HEK293 (cell line): ENCODE data around the gene SENP7.

Experiments used
- CTCF ChIA-PET: fragments of 350-600 bp; formaldehyde crosslinking; extraction: SDS; loops from one replicate; lab custom pipeline; 2021; ENCODE audit warnings: antibody characterized with exemption; lab: Yijun Ruan, JAX
- POLR2A ChIA-PET: fragments of 300-600 bp; formaldehyde crosslinking; extraction: SDS; loops from one replicate; lab custom pipeline; 2020; ENCODE audit warnings: antibody characterized with exemption, inconsistent platforms; lab: Yijun Ruan, JAX
- H3K27ac ChIP-seq: fragments of 200-500 bp; sonication (Bioruptor generic); 2 replicates; pipeline ENCODE4 v1.5.1; 2014; ENCODE audit warnings: low read depth, low read length, control low read depth, inconsistent platforms; ENCODE audit errors: extremely low read depth
- H3K36me3 ChIP-seq, 2 experiments: fragments of 200-500 bp in 1 of 2; sonication (Bioruptor generic) in 1 of 2; 1 replicate in 1 of 2; 2 replicates in 1 of 2; pipeline ENCODE4 v1.5.1; 2014 to 2017; ENCODE audit warnings: inconsistent platforms in 2 of 2, low read length in 2 of 2; ENCODE audit not compliant: control insufficient read depth in 2 of 2, insufficient read depth in 1 of 2
- H3K4me1 ChIP-seq: fragments of 200-500 bp; sonication (Bioruptor generic); 2 replicates; pipeline ENCODE4 v1.5.1; 2014; ENCODE audit warnings: mild to moderate bottlenecking, low read length, inconsistent platforms; ENCODE audit not compliant: control insufficient read depth, insufficient read depth
- H3K4me3 ChIP-seq: 2 replicates; pipeline ENCODE4 v1.5.1; 2011; ENCODE audit warnings: low read depth, mild to moderate bottlenecking, control low read depth, low read length, moderate library complexity
- H3K9me3 ChIP-seq: fragments of 200-500 bp; sonication (Bioruptor generic); 2 replicates; pipeline ENCODE4 v1.5.1; 2014; ENCODE audit warnings: low read depth, low read length, inconsistent platforms; ENCODE audit not compliant: control insufficient read depth, insufficient read depth
- EGR2 ChIP-seq: fragments of 450-650 bp; formaldehyde crosslinking; IDR thresholded peaks from 2 replicates; pipeline ENCODE4 v1.5.1; 2016; ENCODE audit warnings: low read depth, missing biosample characterization, missing genetic modification characterization
- GFI1B ChIP-seq: fragments of 450-650 bp; formaldehyde crosslinking; IDR thresholded peaks from 2 replicates; pipeline ENCODE4 v1.5.1; 2016; ENCODE audit warnings: missing biosample characterization, missing genetic modification characterization
- KLF9 ChIP-seq: fragments of 450-650 bp; formaldehyde crosslinking; IDR thresholded peaks from 2 replicates; pipeline ENCODE4 v1.5.1; 2016; ENCODE audit warnings: missing biosample characterization, missing genetic modification characterization, low read depth
- SALL2 ChIP-seq: fragments of 450-650 bp; formaldehyde crosslinking; IDR thresholded peaks from 2 replicates; pipeline ENCODE4 v1.5.0; 2017; ENCODE audit warnings: missing biosample characterization, mild to moderate bottlenecking, missing genetic modification characterization, borderline replicate concordance
- SP3 ChIP-seq: fragments of 450-650 bp; formaldehyde crosslinking; IDR thresholded peaks from 2 replicates; pipeline ENCODE4 v1.5.1; 2016; ENCODE audit warnings: missing biosample characterization, missing genetic modification characterization
- TCF7L2 ChIP-seq: IDR thresholded peaks from 2 replicates; pipeline ENCODE4 v1.6.1; 2011; ENCODE audit warnings: low read depth, mild to moderate bottlenecking, inconsistent platforms, low read length, moderate library complexity, borderline replicate concordance
- ZNF16 ChIP-seq: fragments of 450-650 bp; formaldehyde crosslinking; IDR thresholded peaks from 2 replicates; pipeline ENCODE4 v1.5.1; 2016; ENCODE audit warnings: low read depth, missing biosample characterization, missing genetic modification characterization
- ZNF366 ChIP-seq: fragments of 450-650 bp; formaldehyde crosslinking; conservative IDR thresholded peaks from 2 replicates; pipeline ENCODE4 v1.5.1; 2016; ENCODE audit warnings: missing biosample characterization, missing genetic modification characterization
- ZNF416 ChIP-seq: fragments of 450-650 bp; formaldehyde crosslinking; IDR thresholded peaks from 2 replicates; pipeline ENCODE4 v1.5.1; 2016; ENCODE audit warnings: missing biosample characterization, missing genetic modification characterization
- ZNF473 ChIP-seq: fragments of 450-650 bp; formaldehyde crosslinking; IDR thresholded peaks from 2 replicates; pipeline ENCODE4 v1.5.1; 2017; ENCODE audit warnings: missing biosample characterization, missing genetic modification characterization
- ZNF600 ChIP-seq: fragments of 450-650 bp; formaldehyde crosslinking; IDR thresholded peaks from 2 replicates; pipeline ENCODE4 v1.5.1; 2016; ENCODE audit warnings: missing biosample characterization, missing genetic modification characterization
- ZNF624 ChIP-seq: fragments of 450-650 bp; formaldehyde crosslinking; IDR thresholded peaks from 2 replicates; pipeline ENCODE4 v1.5.1; 2017; ENCODE audit warnings: missing biosample characterization, missing genetic modification characterization
- ZNF654 ChIP-seq: fragments of 450-650 bp; formaldehyde crosslinking; IDR thresholded peaks from 2 replicates; pipeline ENCODE4 v1.5.1; 2016; ENCODE audit warnings: low read depth, missing biosample characterization, missing genetic modification characterization
- ZNF747 ChIP-seq: fragments of 450-650 bp; formaldehyde crosslinking; IDR thresholded peaks from 2 replicates; pipeline ENCODE4 v1.5.1; 2016; ENCODE audit warnings: missing biosample characterization, missing genetic modification characterization
- ZNF777 ChIP-seq: fragments of 450-650 bp; formaldehyde crosslinking; IDR thresholded peaks from 2 replicates; pipeline ENCODE4 v1.5.1; 2017; ENCODE audit warnings: missing biosample characterization, missing genetic modification characterization, borderline replicate concordance
- ZSCAN23 ChIP-seq: fragments of 450-650 bp; formaldehyde crosslinking; IDR thresholded peaks from 2 replicates; pipeline ENCODE4 v1.5.1; 2016; ENCODE audit warnings: missing biosample characterization, missing genetic modification characterization
- TF ChIP-seq, protein P1 (sequence below): fragments of 450-650 bp; formaldehyde crosslinking; IDR thresholded peaks from 2 replicates; pipeline ENCODE4 v1.5.0; 2017; ENCODE audit warnings: missing biosample characterization, missing genetic modification characterization, borderline replicate concordance
- TF ChIP-seq, protein P2 (sequence below): fragments of 450-650 bp; formaldehyde crosslinking; IDR thresholded peaks from 2 replicates; pipeline ENCODE4 v1.5.1; 2017; ENCODE audit warnings: missing biosample characterization, missing genetic modification characterization
- TF ChIP-seq, protein P3 (sequence below): fragments of 450-650 bp; formaldehyde crosslinking; IDR thresholded peaks from 2 replicates; pipeline ENCODE4 v1.5.1; 2016; ENCODE audit warnings: missing biosample characterization, missing genetic modification characterization
- TF ChIP-seq, protein P4 (sequence below): fragments of 450-650 bp; formaldehyde crosslinking; IDR thresholded peaks from 2 replicates; pipeline ENCODE4 v1.5.1; 2016; ENCODE audit warnings: missing biosample characterization, missing genetic modification characterization
- TF ChIP-seq, protein P5 (sequence below): fragments of 450-650 bp; formaldehyde crosslinking; IDR thresholded peaks from 2 replicates; pipeline ENCODE4 v1.5.1; 2016; ENCODE audit warnings: missing biosample characterization, missing genetic modification characterization, borderline replicate concordance

SENP7 gene

DNA sequence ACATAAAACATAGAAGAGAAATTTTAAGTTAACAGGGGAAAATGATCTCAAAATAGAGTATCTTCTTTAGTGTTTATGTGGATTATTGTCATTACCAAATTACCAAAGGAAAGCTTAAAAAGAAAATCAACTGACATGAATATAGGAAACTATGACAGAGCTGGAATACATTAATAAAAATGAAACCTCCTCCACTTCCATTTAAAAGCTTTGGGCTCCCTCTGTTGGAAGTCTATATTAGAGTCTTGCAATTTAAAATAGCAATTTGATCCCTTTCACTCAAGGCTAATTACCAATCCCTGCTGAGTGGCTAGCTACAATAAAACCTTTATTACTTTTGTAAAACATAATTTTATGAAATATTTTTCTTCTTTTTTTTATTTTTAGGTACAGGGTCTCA lies 131.2 kb downstream of the SENP7 start:
- H3K4me3 ChIP-seq = no peak overlapping the region
- ChIA-PET CTCF (interaction anchor here (0.6 to 1.0 kb wide), 4 partner anchors 20 to 202 kb away, joined by 3 read pairs; no protein-coding TSS in a partner anchor), POLR2A (no interaction called here)
- TF ChIP-seq, protein P1, sequence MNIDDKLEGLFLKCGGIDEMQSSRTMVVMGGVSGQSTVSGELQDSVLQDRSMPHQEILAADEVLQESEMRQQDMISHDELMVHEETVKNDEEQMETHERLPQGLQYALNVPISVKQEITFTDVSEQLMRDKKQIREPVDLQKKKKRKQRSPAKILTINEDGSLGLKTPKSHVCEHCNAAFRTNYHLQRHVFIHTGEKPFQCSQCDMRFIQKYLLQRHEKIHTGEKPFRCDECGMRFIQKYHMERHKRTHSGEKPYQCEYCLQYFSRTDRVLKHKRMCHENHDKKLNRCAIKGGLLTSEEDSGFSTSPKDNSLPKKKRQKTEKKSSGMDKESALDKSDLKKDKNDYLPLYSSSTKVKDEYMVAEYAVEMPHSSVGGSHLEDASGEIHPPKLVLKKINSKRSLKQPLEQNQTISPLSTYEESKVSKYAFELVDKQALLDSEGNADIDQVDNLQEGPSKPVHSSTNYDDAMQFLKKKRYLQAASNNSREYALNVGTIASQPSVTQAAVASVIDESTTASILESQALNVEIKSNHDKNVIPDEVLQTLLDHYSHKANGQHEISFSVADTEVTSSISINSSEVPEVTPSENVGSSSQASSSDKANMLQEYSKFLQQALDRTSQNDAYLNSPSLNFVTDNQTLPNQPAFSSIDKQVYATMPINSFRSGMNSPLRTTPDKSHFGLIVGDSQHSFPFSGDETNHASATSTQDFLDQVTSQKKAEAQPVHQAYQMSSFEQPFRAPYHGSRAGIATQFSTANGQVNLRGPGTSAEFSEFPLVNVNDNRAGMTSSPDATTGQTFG = no peak
- TF ChIP-seq EGR2 (tag by site-specific recombination) (no peak), ZNF416 (tag by site-specific recombination) (no peak), ZNF654 (tag by site-specific recombination) (peak; percentile 57)
- TF ChIP-seq, protein P2, sequence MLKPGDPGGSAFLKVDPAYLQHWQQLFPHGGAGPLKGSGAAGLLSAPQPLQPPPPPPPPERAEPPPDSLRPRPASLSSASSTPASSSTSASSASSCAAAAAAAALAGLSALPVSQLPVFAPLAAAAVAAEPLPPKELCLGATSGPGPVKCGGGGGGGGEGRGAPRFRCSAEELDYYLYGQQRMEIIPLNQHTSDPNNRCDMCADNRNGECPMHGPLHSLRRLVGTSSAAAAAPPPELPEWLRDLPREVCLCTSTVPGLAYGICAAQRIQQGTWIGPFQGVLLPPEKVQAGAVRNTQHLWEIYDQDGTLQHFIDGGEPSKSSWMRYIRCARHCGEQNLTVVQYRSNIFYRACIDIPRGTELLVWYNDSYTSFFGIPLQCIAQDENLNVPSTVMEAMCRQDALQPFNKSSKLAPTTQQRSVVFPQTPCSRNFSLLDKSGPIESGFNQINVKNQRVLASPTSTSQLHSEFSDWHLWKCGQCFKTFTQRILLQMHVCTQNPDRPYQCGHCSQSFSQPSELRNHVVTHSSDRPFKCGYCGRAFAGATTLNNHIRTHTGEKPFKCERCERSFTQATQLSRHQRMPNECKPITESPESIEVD (tag by site-specific recombination) = peak; percentile 40; the same call in 1 of the 2 replicates
- no peaks in the 10 kb centered on the region for H3K4me1 ChIP-seq
- no peaks in the 10 kb centered on the region for H3K9me3 ChIP-seq
- no peak overlapping the region for H3K27ac ChIP-seq
- no peaks in the 10 kb centered on the region for H3K36me3 ChIP-seq

DNA sequence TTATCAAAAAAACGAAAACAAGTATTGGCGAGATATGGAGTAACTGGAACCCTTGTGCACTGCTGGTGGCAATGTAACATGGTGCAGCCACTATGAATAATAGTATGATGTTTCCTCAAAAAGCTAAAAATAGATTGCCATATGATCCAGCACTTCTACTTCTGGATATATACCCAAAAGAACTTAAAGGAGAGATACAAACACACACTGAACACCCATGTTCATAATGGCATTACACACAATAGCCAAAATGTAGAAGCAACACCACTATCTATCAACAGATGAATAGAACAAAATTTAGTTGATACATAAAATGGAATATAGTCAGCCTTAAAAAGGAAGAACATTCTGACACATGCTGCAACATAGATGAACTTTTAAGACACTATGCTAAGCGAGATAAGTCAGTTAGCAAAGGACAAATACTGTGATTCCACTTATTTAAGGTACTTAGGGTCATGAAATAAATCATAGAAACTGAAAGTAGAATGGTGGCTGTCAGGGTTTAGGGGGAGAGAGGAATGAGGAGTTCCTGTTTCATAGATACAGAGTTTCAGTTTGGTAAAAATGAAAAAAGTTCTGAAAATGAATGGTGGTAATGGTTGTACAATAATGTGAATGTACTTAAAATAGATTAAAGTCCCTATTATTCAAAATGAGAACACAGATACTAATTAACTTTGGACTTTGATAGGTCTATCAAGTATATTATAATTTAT lies 133.2 kb downstream of the SENP7 start:
- ChIA-PET POLR2A (no interaction called here), CTCF (no interaction called here)
- Histone ChIP-seq H3K4me3 (no peak overlapping the region), H3K9me3 (no peaks in the 10 kb centered on the region), H3K36me3 (no peaks in the 10 kb centered on the region), H3K4me1 (no peaks in the 10 kb centered on the region), H3K27ac (no peak overlapping the region)
- TF ChIP-seq SP3 = no peak
- TF ChIP-seq GFI1B (tag by site-specific recombination) = no peak
- no peak for TF ChIP-seq ZNF16 (tag by site-specific recombination)

DNA sequence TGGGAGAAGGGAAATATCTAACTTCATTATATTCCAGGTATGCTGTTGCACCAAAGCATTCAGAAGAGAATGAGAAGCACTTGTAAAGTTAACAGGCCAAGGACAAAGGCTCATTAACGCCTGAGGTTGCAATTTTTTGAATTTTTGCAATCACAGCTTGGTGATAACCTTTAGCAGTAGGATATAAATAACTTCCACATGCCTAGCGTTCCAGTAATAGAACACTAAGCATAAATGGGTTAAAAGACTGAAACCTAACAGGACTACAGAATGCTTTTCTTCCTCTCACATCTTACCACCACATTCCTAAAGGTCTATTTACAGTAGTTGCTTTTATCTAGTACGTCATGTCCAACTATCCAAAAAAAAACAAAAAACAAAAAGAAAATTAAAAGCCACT lies 135.2 kb downstream of the SENP7 start:
- ChIA-PET POLR2A (no interaction called here), CTCF (no interaction called here)
- Histone ChIP-seq H3K27ac (no peak overlapping the region), H3K4me1 (no peaks in the 10 kb centered on the region), H3K9me3 (no peaks in the 10 kb centered on the region), H3K36me3 (no peaks in the 10 kb centered on the region), H3K4me3 (no peak overlapping the region)
- TF ChIP-seq ZNF747 (tag by site-specific recombination) = no peak
- no peak for TF ChIP-seq SALL2 (tag by site-specific recombination)
- TF ChIP-seq, protein P3, sequence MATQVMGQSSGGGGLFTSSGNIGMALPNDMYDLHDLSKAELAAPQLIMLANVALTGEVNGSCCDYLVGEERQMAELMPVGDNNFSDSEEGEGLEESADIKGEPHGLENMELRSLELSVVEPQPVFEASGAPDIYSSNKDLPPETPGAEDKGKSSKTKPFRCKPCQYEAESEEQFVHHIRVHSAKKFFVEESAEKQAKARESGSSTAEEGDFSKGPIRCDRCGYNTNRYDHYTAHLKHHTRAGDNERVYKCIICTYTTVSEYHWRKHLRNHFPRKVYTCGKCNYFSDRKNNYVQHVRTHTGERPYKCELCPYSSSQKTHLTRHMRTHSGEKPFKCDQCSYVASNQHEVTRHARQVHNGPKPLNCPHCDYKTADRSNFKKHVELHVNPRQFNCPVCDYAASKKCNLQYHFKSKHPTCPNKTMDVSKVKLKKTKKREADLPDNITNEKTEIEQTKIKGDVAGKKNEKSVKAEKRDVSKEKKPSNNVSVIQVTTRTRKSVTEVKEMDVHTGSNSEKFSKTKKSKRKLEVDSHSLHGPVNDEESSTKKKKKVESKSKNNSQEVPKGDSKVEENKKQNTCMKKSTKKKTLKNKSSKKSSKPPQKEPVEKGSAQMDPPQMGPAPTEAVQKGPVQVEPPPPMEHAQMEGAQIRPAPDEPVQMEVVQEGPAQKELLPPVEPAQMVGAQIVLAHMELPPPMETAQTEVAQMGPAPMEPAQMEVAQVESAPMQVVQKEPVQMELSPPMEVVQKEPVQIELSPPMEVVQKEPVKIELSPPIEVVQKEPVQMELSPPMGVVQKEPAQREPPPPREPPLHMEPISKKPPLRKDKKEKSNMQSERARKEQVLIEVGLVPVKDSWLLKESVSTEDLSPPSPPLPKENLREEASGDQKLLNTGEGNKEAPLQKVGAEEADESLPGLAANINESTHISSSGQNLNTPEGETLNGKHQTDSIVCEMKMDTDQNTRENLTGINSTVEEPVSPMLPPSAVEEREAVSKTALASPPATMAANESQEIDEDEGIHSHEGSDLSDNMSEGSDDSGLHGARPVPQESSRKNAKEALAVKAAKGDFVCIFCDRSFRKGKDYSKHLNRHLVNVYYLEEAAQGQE (tag by site-specific recombination) = no peak
- no peak for TF ChIP-seq ZNF624
- TF ChIP-seq TCF7L2 = no peak
- TF ChIP-seq, protein P4, sequence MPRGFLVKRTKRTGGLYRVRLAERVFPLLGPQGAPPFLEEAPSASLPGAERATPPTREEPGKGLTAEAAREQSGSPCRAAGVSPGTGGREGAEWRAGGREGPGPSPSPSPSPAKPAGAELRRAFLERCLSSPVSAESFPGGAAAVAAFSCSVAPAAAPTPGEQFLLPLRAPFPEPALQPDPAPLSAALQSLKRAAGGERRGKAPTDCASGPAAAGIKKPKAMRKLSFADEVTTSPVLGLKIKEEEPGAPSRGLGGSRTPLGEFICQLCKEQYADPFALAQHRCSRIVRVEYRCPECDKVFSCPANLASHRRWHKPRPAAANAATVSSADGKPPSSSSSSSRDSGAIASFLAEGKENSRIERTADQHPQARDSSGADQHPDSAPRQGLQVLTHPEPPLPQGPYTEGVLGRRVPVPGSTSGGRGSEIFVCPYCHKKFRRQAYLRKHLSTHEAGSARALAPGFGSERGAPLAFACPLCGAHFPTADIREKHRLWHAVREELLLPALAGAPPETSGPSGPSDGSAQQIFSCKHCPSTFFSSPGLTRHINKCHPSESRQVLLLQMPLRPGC = no peak
- TF ChIP-seq KLF9 = no peak
- no peak for TF ChIP-seq ZNF600 (tag by site-specific recombination)
- TF ChIP-seq, protein P5, sequence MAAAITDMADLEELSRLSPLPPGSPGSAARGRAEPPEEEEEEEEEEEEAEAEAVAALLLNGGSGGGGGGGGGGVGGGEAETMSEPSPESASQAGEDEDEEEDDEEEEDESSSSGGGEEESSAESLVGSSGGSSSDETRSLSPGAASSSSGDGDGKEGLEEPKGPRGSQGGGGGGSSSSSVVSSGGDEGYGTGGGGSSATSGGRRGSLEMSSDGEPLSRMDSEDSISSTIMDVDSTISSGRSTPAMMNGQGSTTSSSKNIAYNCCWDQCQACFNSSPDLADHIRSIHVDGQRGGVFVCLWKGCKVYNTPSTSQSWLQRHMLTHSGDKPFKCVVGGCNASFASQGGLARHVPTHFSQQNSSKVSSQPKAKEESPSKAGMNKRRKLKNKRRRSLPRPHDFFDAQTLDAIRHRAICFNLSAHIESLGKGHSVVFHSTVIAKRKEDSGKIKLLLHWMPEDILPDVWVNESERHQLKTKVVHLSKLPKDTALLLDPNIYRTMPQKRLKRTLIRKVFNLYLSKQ = no peak
- TF ChIP-seq ZNF473 (tag by site-specific recombination) = no peak
- no peak for TF ChIP-seq ZNF777
- TF ChIP-seq ZNF366 (tag by site-specific recombination) = no peak
- no peak for TF ChIP-seq ZSCAN23 (tag by site-specific recombination)
